Neuronal stem cell (in vitro differentiated cells): ENCODE results near the gene SUPT6H.

ENCODE experiments used
- DNase-seq: peaks from one replicate; pipeline ENCODE4 v3.0.0-alpha.2; 2013; ENCODE audit warnings: low spot score
- H2AFZ ChIP-seq: one replicate; pipeline ENCODE4 v1.6.1; 2013; ENCODE audit warnings: mild to moderate bottlenecking, low read length, inconsistent platforms
- H2AK5ac ChIP-seq: 2 replicates; pipeline ENCODE4 v1.6.1; 2013; ENCODE audit warnings: low read depth, mild to moderate bottlenecking, inconsistent platforms, low read length, moderate library complexity, mixed read lengths
- H2BK120ac ChIP-seq: 2 replicates; pipeline ENCODE4 v1.6.1; 2013; ENCODE audit warnings: low read depth, mild to moderate bottlenecking, inconsistent platforms, low read length, moderate library complexity, mixed read lengths
- H2BK12ac ChIP-seq: one replicate; pipeline ENCODE4 v1.6.1; 2013; ENCODE audit warnings: low read length, inconsistent platforms
- H2BK15ac ChIP-seq: 2 replicates; pipeline ENCODE4 v1.6.1; 2013; ENCODE audit warnings: mild to moderate bottlenecking, low read length, inconsistent platforms, mixed read lengths
- H2BK5ac ChIP-seq: one replicate; pipeline ENCODE4 v1.6.1; 2013; ENCODE audit warnings: inconsistent platforms, mild to moderate bottlenecking, low read length, moderate library complexity
- H3K14ac ChIP-seq: one replicate; pipeline ENCODE4 v1.6.1; 2013; ENCODE audit warnings: low read length, inconsistent platforms
- H3K18ac ChIP-seq: 2 replicates; pipeline ENCODE4 v1.6.1; 2013; ENCODE audit warnings: low read length, inconsistent platforms
- H3K23ac ChIP-seq: 2 replicates; pipeline ENCODE4 v1.6.1; 2013; ENCODE audit warnings: low read depth, mild to moderate bottlenecking, mixed read lengths, low read length, inconsistent platforms; ENCODE audit not compliant: poor library complexity
- H3K27ac ChIP-seq: replicated peaks from 3 replicates; pipeline ENCODE4 v1.5.1; 2013; ENCODE audit warnings: low read length, inconsistent platforms
- H3K27me3 ChIP-seq, 3 experiments: 2 replicates each; pipeline ENCODE4 v1.6.1; 2013; ENCODE audit warnings: low read length in 3 of 3, mild to moderate bottlenecking in 2 of 3, inconsistent platforms in 1 of 3, low read depth in 1 of 3, mixed read lengths in 1 of 3, moderate library complexity in 1 of 3; ENCODE audit not compliant: control insufficient read depth in 3 of 3, insufficient read depth in 3 of 3
- H3K36me3 ChIP-seq, 2 donors: replicated peaks in 1 of 2; 2 replicates each; pipeline ENCODE4 v1.6.1; 2013; ENCODE audit warnings: low read length in 2 of 2; ENCODE audit not compliant: control insufficient read depth in 2 of 2, insufficient read depth in 2 of 2
- H3K4ac ChIP-seq: 2 replicates; pipeline ENCODE4 v1.6.1; 2013; ENCODE audit warnings: inconsistent platforms, mild to moderate bottlenecking, low read length, moderate library complexity
- H3K4me1 ChIP-seq, 2 donors: 1 replicate in 1 of 2; 2 replicates in 1 of 2; pipeline ENCODE4 v1.6.1; 2013; ENCODE audit warnings: low read length in 2 of 2, low read depth in 1 of 2; ENCODE audit not compliant: control insufficient read depth in 2 of 2, insufficient read depth in 1 of 2
- H3K4me2 ChIP-seq: one replicate; pipeline ENCODE4 v1.6.1; 2013; ENCODE audit warnings: mild to moderate bottlenecking, low read length, inconsistent platforms; ENCODE audit not compliant: insufficient read depth, poor library complexity, severe bottlenecking
- H3K4me3 ChIP-seq, 2 donors: 2 replicates each; pipeline ENCODE4 v1.5.1; 2013; ENCODE audit warnings: low read length in 2 of 2, mild to moderate bottlenecking in 2 of 2, inconsistent platforms in 1 of 2, moderate library complexity in 1 of 2
- H3K79me1 ChIP-seq: one replicate; pipeline ENCODE4 v1.6.1; 2013; ENCODE audit warnings: low read depth, mild to moderate bottlenecking, inconsistent platforms, low read length, moderate library complexity
- H3K9ac ChIP-seq: one replicate; pipeline ENCODE4 v1.6.1; 2013; ENCODE audit warnings: mild to moderate bottlenecking, low read depth, low read length, inconsistent platforms; ENCODE audit not compliant: poor library complexity
- H3K9me3 ChIP-seq, 2 donors: replicated peaks in 1 of 2; 2 replicates each; pipeline versions ENCODE3 to v1.6.1; 2013; ENCODE audit warnings: low read length in 2 of 2, mild to moderate bottlenecking in 2 of 2, inconsistent platforms in 1 of 2, low read depth in 1 of 2, mixed read lengths in 1 of 2, moderate library complexity in 1 of 2; ENCODE audit not compliant: control insufficient read depth in 2 of 2, insufficient read depth in 1 of 2
- H4K8ac ChIP-seq: one replicate; pipeline ENCODE4 v1.6.1; 2013; ENCODE audit warnings: low read depth, mild to moderate bottlenecking, inconsistent platforms, low read length, moderate library complexity
- H4K91ac ChIP-seq: one replicate; pipeline ENCODE4 v1.6.1; 2013; ENCODE audit warnings: low read length, low read depth, mild to moderate bottlenecking, inconsistent platforms; ENCODE audit not compliant: poor library complexity
- WGBS, 2 donors: extraction: QIAGEN DNeasy Blood & Tissue Kit; methylation state at CpG; one replicate each; pipeline ENCODE4 v1.1.7; 2013; ENCODE audit warnings: missing lambda C conversion rate in 2 of 2, mixed read lengths in 1 of 2; ENCODE audit not compliant: insufficient read length in 2 of 2, insufficient replicate concordance in 1 of 2; ENCODE audit errors: extremely low coverage in 2 of 2; 5-methylcytosine and 5-hydroxymethylcytosine counted together

The SUPT6H gene

DNA sequence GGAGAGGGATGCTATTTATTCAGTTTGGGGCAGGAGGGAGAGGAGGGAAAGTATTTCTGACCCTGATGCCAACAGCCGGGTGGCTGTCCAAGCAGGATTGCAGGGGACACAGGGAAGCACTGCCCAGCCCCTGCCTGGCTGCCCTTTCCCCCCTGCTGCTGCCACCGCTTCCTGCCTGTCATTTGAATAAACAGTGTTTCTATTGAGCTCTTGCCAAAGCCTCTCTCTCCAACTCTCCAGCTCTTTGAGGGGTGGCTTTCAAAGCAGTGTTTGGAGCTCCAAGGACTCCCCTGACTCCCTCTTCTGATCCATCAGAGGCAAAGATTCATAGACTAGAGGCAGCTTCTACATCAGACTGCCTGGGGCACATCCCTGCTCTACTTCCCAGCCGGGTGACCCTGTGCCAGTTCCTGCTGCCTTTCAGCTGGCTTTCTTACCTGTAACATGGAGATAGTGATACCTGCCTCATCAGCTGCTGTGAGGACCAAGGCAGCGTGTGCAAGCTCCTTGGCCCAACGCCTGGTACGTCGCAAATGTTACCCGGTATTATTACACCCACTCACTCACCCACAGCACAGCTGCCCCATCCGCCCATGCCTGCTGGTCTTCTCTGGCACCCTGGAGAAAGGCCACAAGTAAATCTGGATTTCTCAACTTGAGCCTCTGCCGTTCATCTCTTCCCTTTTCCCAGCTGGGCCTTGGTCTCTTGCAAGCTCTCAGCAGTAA, 40.2 kb downstream of the SUPT6H start:
- no peak overlapping the region for H3K4ac ChIP-seq
- no peak overlapping the region for H2BK5ac ChIP-seq
- DNase-seq: no peak
- no peak overlapping the region for H3K14ac ChIP-seq
- no peak overlapping the region for H4K8ac ChIP-seq
- peaks cover 60 to 77% of the 10 kb centered on the region in 2 donors for H3K36me3 ChIP-seq
- H4K91ac ChIP-seq: no peak overlapping the region
- H3K79me1 ChIP-seq: peaks cover 6% of the 10 kb centered on the region
- no peak overlapping the region for H3K18ac ChIP-seq
- peak overlapping the region; percentile 56 for H3K27ac ChIP-seq
- no peak overlapping the region for H2AK5ac ChIP-seq
- no CpG with 5 or more reads among the region's 10 CpGs for WGBS, 2 donors
- peak overlapping the region; percentile 61 for H3K9ac ChIP-seq
- H3K4me1 ChIP-seq: peaks cover 16 to 19% of the 10 kb centered on the region in 2 donors
- H3K23ac ChIP-seq: peak overlapping the region; percentile 83
- H2BK120ac ChIP-seq: no peak overlapping the region
- H3K27me3 ChIP-seq: no peaks in the 10 kb centered on the region
- no peak overlapping the region for H2BK12ac ChIP-seq
- H3K9me3 ChIP-seq: no peaks in the 10 kb centered on the region
- no peak overlapping the region for H2AFZ ChIP-seq
- H2BK15ac ChIP-seq: no peak overlapping the region
- H3K4me2 ChIP-seq: no peak overlapping the region
- H3K4me3 ChIP-seq: no peak overlapping the region

DNA sequence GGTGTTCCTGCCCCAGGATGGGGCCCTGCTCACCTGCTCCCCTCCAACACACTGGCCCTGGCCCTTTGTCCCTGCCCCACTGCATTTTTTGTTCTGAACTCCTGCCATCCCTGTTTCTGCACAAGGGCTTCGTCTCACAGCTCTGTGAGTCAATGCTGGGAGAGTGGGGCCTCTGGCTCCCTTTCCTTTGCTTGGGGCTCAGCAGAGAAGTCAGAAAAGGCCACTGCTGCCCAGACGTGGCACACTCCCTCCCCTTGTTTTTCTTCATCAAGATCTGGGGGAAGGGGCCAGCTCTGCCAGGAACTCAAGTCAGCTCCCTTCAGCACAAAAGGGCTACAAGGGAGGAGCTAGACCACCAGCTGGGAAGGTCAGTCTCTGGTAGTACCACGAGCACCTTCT, 40.7 kb downstream of the SUPT6H start:
- H3K9me3 ChIP-seq: no peaks in the 10 kb centered on the region
- no peak overlapping the region for H3K4ac ChIP-seq
- H2BK5ac ChIP-seq: no peak overlapping the region
- DNase-seq: no peak
- H3K27me3 ChIP-seq: no peaks in the 10 kb centered on the region
- no peak overlapping the region for H4K8ac ChIP-seq
- no peak overlapping the region for H3K4me3 ChIP-seq
- H3K4me1 ChIP-seq: peaks cover 16 to 19% of the 10 kb centered on the region in 2 donors
- H3K27ac ChIP-seq: peak overlapping the region; percentile 56
- H3K4me2 ChIP-seq: no peak overlapping the region
- no peak overlapping the region for H3K18ac ChIP-seq
- no CpG with 5 or more reads among the region's 3 CpGs for WGBS, 2 donors
- peaks cover 55 to 72% of the 10 kb centered on the region in 2 donors for H3K36me3 ChIP-seq
- no peak overlapping the region for H2BK12ac ChIP-seq
- H2BK15ac ChIP-seq: no peak overlapping the region
- H2BK120ac ChIP-seq: no peak overlapping the region
- H4K91ac ChIP-seq: no peak overlapping the region
- H3K23ac ChIP-seq: no peak overlapping the region
- no peak overlapping the region for H3K9ac ChIP-seq
- H3K79me1 ChIP-seq: peaks cover 6% of the 10 kb centered on the region
- no peak overlapping the region for H2AK5ac ChIP-seq
- H3K14ac ChIP-seq: no peak overlapping the region
- no peak overlapping the region for H2AFZ ChIP-seq

DNA sequence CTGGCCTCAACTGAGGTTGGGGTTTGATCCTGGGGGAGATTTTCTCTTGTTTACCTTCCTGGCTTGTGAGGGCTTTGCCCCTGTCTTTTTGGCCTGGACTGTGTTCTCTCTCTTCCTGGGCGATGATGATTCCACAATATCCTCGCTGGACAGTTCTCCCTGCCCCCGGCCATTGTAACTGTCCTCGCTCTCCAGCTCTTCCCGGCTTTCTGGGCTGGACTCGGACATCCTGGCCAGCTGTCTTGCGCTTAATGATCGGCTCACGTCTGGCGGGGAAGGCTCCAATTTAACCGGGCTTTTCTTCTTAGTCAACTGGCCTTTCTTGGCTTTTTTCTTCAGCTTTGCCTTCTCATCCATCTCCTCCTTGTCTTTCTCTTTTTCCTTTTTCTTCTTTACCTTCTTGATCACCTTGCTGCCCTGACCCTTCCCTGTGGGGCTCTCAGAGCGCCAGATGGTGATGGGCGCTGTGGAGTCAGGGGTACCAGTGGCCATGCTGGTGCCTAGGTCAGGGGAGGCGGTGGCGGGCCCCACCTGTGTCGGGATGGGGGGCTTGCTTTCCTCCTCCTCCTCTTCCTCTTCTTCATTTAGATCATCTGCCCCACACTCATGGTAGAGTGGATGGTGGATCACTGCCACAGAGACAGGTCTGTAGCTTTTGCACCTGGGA, 41.7 kb downstream of the SUPT6H start:
- peaks cover 46 to 62% of the 10 kb centered on the region in 2 donors for H3K36me3 ChIP-seq
- peaks cover 16 to 19% of the 10 kb centered on the region in 2 donors for H3K4me1 ChIP-seq
- H2AK5ac ChIP-seq: no peak overlapping the region
- H3K4me3 ChIP-seq: no peak overlapping the region
- H2AFZ ChIP-seq: no peak overlapping the region
- peak overlapping the region; percentile 27 for H3K9ac ChIP-seq
- H4K8ac ChIP-seq: no peak overlapping the region
- H3K79me1 ChIP-seq: peaks cover 6% of the 10 kb centered on the region
- no peak overlapping the region for H3K18ac ChIP-seq
- H3K4ac ChIP-seq: no peak overlapping the region
- no peaks in the 10 kb centered on the region for H3K27me3 ChIP-seq
- no peak overlapping the region for H2BK15ac ChIP-seq
- WGBS, 2 donors: no CpG with 5 or more reads among the region's 16 CpGs
- no peak overlapping the region for H2BK5ac ChIP-seq
- no peak overlapping the region for H4K91ac ChIP-seq
- no peak overlapping the region for H3K4me2 ChIP-seq
- peak overlapping the region; percentile 32 for H3K23ac ChIP-seq
- H3K27ac ChIP-seq: peak overlapping the region; percentile 56
- no peak overlapping the region for H3K14ac ChIP-seq
- H2BK12ac ChIP-seq: no peak overlapping the region
- no peaks in the 10 kb centered on the region for H3K9me3 ChIP-seq
- H2BK120ac ChIP-seq: no peak overlapping the region
- no peak for DNase-seq

DNA sequence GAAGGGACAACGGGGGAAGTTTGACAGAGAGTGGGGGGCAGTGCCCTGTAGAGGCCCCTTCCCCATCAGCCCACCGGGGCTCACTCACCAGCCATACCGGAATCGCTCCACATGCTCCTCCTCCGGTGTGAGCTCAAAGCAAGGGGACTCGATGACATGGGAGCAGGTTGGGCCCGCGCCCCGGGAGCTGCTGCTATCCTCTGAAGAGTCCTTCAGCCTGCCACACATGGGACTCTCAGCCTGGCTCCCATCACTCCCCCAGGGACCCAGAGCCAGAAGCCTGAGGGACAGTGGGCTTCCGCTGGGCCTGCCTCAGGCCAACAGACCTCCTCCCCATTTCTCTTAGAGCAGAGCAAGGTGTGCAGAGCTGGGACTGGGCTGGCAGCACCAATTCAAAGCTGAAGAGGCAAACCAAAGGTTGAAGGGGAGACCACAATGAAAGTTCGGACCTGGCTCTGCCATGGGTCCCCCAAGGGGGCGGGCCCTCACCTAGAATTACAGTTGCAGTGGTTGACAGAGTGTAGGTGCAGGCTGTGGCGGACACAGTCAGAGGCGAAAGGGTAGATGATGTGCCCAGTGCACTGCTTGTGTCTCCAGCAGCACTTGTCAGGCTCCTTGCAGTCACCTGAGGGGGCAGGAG, 42.3 kb downstream of the SUPT6H start:
- H3K18ac ChIP-seq: peak overlapping the region; percentile 2
- WGBS, 2 donors: no CpG with 5 or more reads among the region's 14 CpGs

More for the DNA sequence above, 42.3 kb downstream of the SUPT6H start:
- Histone ChIP-seq H3K9ac (peak overlapping the region; percentile 27), H2BK5ac (no peak overlapping the region), H3K4me3 (no peak overlapping the region), H3K4me1 (peaks cover 16 to 19% of the 10 kb centered on the region in 2 donors), H2BK15ac (no peak overlapping the region), H3K14ac (no peak overlapping the region), H3K4ac (no peak overlapping the region), H3K27ac (no peak overlapping the region), H3K36me3 (peaks cover 39 to 56% of the 10 kb centered on the region in 2 donors), H4K8ac (no peak overlapping the region), H2AFZ (no peak overlapping the region), H2AK5ac (no peak overlapping the region), H3K79me1 (peaks cover 6% of the 10 kb centered on the region), H2BK12ac (no peak overlapping the region), H3K27me3 (no peaks in the 10 kb centered on the region), H3K4me2 (no peak overlapping the region), H2BK120ac (no peak overlapping the region), H3K23ac (peak overlapping the region; percentile 32), H3K9me3 (no peaks in the 10 kb centered on the region), H4K91ac (no peak overlapping the region)
- no peak for DNase-seq
